Muscle of arm (tissue), 12 donors: ENCODE measurements around the gene CASK. TPM values are rescaled to one million over a fixed set of nuclear protein-coding genes. Genes with fewer than 3 reads are reported as not detected.
"Not testable (repeated sequence)": the region's sequence is repeated elsewhere in the genome, so short reads cannot be mapped to it uniquely, and the experiment has no call there.

Experiments used
- DNase-seq: peaks from one replicate; pipeline ENCODE4 v3.0.0-alpha.2; 2013
- polyA plus RNA-seq, 12 donors: library from polyadenylated mRNA; unstranded; fragments of 120-200 nt; gene quantifications; one replicate each; pipeline ENCODE4 v1.2.1, GENCODE V29; 2013; ENCODE audit not compliant: insufficient read length in 12 of 12

The CASK gene
- polyA plus RNA-seq, 12 donors: 20.0 to 47.7 (median 27.4) TPM; not detected in 1

DNA sequence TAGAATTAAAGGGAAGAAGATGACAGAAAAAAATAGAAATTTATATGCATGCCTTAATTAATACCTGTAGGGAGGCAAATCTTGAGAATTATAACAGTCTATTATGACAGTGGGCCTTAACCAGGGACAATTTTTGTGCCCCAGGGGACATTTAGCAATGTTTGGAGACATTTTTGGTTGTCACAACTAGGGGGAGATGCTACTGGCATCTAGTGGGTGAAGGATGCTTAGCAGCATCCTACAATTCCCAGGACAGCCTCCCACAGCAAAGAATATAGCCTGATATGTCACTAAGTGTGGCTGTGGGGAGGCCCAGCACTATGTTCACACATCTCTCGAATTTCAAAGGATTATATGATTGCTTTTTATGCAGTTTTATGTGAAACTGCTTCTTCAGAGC is 188.8 kb downstream of the CASK start:
- DNase-seq: no peak

DNA sequence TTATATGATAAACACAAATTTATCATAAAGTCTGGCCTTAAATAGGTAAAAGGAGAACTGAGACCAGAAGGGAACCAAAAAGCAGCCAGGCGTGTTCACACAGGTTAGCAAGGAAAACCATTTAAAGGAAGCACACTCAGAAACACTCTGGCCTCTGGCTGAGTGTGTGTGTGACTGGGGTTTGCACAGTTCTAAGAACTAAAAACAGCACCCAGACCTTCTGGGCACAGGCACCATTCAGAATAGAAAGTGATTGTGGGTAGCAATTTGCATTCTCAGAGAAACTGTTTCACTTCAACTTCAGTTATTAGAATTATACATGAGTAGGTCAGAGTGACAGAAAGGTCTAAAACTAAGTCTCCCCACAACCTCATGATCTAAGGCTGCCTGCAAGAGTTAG is 189.4 kb downstream of the CASK start:
- no peak for DNase-seq

DNA sequence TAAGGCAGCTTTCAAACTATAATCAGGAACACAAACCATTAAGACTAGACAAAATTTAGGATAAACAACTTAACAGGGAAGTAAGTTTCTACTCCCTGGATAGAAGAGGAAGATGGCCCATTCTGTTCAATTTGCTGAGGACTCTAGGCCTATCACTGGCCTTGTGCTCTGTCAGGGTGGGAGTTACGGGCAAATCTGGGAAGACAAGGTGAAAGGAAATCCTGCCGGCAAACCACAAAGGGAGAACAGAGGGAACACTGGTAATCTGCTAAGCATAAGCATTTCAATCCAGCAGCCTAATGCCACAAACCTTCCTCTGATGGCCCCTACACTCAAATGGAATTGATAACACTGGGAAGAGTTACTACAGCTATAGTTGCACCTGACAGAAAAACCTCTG is 191.1 kb downstream of the CASK start:
- no peak for DNase-seq

DNA sequence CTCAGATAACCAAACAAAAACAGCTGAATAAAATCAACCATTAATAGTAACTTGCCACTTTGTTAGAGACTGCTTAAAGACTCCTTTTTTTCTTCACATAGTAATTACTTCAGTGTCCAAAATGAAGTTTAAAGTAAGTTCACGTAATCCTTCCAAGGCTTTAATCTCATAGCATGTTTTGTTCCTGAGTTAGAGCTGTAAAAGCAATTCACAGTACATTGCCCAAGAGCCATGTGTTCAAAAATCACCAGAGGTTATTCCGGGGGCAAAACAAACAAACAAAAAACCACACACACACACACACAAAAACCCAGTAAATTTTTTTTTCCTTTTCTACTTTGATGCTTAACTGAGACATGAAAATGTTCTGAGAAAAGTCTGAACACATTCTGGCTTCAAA is 193.3 kb downstream of the CASK start:
- DNase-seq: no peak

DNA sequence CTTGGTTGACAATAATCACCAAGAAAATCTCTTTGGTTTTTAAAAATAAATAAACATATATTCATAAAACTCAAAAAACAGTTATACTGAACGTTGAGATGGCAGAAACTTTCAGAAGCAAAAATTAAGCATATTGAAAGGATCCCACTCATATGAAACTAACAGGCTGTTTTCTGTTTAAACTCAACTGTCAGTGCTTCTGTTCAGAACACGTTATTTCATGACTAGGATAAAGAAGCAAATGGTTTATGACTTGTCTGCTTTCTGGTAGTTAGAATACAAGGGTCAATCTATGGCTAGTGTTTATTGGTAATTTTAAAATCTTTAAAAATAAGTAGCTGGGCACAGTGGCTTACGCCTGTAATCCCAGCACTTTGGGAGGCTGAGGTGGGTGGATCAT is 195.2 kb downstream of the CASK start:
- no peak for DNase-seq

DNA sequence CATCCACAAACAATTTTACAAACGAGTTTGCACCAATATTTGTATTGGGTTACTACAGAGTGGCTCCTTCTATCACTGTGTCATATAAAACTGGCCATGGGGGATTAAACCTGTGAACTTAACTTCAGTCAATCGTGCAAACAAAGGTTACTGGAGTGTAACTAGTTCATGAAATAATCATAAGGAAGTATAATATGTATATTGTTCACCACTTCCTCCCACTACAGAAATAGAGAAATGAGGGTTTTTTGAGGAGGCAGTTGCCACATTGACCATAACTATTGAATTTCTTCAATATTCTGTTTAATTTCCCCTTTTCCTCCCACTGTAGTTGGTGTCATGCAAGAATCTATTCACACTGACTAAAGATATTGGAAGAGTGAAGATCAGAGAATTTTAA is 199.5 kb downstream of the CASK start, which contains the start of gene GPR82:
Gene GPR82, plus strand, starts transcription at position 356 of the 400 bp plus-strand sequence. CDS start 2,846 bp downstream, outside the sequence.
- no peak for DNase-seq

DNA sequence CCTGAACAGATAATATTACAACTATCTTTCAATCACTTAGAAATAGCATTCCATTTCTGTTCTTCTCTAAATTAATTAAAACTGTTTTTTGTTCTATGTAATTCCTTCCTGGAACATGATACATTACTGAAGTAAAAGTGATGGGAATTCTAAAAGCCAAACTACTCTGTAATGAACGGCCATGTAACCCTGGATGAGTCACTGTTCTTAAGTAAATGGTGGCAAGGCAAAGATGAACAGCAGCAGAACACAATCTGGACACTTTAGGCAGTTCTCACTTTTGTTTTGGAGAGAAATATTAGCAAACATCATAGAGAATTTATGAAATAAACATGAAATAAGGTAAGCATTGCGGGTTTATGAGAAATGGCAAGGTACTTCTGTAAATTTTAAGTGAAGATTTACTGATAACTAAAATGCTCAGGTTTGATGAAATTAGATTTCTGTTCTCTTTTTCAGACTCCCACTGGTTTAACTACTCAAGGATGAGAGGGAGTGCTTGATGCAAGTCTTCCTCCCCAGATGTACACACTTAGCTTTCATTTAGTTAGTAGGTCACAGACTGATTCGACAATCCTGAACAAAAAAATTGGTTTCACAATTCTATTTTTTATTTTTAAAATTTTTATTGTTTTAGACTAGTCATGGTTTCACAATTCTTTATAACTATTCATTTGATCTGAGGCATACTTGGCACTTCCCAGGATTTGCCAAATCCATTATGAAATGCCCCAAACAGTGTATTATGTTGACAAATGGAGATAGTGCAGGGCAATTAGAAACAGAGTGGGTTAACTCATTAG is 200.3 kb downstream of the CASK start:
- no peak for DNase-seq

DNA sequence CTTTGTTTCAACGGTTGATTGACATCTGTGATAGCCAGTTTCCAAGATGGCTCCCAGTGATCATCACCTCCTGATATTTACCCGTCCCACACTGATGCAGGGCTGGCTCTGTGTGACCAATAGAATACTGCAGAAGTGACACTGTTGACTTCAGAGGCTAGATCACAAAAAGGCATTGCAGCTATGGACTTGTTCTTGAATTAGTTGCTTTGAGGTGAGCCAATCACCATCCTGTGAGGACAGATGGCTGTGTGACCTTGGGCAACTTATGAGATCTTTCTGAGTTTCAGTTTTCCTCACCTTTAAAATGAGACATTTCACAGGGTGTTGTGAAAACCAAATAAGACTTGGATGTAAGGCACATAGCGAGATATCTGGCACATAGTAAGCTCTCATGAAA is 201.1 kb downstream of the CASK start:
- DNase-seq: no peak

DNA sequence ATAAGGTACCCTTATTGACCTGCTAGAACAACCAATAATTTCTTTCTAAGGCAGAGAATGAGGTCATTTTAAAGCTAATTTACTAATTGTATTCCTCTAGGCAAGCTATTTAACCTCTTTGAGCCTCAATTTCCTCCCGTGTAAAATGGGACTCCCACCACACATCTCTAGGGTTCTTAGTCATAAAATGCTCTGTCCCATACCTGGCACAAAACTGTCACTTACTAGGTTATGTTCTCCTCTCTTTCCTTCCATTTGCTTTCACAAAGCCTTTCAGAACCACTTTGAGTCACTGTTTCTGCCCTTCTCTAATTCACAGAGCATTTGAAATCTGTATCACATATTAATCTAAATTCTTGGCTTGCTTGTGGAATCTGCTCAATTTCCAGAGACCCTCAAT is 201.8 kb downstream of the CASK start:
- DNase-seq: no peak

DNA sequence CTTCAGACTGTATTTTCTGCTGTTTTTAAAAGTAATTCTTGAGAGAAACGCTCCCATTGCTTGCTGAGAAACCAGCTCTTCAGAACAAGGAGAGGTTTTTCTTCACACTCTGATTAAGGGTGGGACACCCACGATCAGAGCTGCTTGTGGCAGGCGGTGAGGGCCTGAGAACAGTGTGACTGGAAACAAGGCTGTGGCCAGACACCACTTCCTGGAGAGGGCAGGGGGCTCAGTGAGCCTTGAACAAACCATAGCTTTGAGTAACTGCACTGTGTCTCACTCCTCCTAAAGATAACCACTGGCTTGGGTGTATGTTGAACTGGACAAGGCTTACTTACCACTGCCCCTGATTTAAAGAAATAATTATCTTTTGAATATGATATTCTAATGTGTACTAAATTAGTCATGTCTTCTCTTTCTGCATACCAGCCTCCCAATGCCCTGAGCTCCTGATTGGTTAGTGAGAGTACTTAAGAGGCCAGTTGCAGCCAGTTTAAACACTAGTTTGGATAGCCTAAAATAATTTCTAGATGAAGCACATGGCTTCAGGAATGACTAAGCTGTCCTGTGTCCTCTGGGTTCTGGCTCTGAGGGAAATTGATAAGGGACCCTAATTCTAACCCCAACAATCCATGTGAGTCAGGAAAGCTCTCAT is 203.1 kb downstream of the CASK start:
- DNase-seq: no peak

DNA sequence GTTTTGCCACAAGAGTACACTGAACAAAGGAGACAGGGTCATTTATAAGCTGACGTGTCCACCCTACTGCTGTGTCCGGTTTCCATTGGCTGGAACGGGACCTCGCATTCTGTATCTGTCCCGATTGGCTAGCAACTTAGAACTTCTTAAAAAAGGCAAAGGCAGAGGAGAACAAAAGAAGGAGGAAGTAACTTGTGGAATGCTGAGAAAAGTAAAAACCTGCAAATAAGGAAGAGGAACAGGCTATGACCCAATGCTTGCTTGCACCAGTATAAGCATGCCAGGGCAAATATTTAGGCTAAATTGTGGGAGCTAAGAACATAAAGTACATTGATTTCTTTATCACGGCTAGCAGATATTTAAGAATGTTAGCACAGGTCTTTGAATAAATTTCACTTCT is 203.7 kb downstream of the CASK start:
- DNase-seq: not testable (repeated sequence)

DNA sequence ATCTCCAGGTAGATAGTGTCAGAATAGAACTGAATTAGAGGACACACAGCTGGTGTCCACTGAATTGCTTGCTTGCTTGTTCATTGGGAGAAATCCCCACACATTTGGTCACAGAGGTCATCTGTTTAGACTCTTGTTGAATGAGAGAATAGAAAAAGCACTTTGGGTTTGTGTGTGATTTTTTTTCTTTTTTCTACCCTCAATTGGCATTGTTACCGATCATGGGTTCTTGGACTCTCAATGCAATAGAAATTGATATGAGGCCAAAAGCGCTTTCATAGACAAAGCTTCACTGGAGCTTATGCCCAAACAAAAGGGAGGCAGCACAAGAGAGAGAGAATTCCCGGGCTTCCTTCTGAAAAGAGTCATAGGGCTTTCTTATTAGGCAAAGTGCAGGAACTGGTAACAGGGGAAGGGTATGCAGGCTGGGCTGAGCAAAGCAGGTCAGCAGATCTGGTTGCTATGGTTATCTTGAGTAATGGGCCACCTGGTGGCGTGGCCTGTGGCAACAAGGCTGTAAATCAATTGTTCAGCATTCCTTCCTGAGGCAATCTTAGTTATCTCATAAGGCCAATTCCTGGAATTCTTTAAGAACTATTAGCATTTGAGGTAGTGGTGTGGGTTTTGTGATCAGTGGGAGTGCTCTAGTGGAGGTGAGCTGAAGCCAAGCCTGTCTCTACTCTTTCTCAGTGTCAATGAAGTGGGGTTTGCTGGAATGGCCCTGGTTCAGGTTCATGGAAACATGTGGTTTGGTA is 204.7 kb downstream of the CASK start:
- DNase-seq: no peak

DNA sequence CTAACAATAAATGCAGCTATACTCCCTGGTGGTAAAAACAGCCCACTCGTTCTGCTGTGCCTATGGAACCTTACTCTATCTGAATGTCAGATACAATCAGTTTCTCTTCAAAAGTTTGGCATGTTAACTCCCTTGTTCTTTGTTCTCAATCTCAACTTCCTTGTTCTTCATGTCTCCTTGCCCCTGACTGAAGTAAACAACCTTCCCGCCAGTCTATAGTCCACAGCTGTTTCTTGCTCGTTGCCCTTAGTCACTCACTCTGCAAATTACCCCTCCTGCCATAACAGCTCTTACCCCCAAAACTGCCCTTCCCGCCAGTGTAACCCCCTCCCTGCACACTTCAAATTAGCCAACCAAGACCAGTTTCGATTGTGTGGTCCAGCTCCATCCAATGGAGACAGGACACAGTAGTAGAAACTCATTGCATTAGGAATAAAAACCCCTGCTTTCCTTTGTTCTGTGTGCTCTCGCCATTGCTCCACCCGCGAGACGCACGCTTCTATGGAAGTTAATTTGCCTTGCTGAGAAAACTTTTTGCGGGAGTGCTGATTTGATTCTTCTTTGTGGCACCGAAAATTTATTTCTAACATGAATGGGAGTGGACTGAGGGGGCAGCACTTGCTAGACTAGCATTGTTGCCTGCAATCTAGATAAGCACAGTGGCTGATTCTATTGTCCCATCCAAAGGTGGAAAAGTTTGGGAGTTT is 206.4 kb downstream of the CASK start:
- DNase-seq: no peak

DNA sequence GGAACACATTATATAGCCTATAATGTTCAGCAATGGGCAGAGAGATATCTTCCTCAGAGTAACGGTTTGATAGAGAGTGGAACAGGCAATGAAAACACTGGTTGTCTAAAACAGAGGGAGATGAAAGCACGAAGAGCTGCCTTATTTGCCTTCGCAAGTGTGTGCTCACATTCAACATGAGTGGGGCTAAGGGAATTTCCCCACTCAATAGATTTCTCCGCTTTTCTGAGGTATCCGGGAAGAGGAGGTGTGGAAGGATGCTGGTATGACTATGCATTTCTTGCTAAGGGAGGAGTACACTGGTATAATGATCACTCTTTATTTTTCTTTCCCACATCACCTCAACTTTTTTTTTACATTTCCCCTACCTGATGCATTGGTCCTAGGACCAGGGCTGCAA is 207.1 kb downstream of the CASK start:
- DNase-seq: no peak

DNA sequence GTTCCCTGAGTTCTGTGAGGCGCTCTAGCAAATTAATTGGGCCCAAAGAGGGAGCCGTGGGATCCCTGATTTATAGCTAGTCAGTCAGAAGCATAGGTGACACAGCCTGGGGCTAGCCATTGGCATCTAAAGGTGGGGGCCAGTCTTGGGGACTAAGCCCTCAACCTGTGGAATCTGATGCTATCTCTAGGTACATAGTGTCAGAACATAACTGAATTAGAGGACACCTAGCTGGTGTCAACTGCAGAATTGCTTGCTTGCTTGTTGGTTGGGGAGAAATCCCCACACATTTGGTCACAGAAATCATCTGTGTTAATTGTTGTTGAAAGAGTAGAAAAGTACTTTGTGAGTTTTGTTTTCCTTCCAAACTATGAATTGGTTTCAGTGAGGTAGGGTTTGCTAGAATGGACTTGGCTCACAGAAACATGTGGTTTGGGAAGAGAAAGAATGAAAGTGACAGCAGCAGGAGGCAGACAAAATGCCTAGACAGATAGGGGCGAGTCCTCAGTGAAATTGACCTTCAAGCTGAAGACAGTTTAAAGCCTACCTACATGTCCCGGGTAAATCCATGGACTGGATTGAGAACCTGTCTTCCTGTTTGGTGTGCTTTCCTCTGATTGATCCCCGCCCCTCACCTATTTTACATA is 212.2 kb downstream of the CASK start:
- no peak for DNase-seq

DNA sequence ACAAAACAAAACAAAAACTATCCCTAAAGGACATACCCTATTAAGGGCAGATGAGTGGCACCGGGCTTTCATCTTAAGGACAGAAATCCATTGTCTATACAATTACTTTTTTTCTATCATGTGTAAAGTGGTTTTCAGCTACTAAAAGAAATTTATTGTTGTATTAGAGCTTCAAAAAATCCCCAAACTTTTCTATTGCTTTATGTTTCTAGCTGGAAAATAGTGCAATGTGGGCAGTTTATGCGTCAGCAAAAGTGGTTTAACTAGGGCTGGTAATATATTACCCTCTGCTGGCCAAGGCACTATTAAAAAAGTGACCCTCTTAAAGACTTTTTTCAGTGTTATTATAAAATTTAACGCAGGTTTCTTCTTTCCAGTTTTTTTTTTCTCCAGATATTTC is 214.9 kb downstream of the CASK start:
- DNase-seq: no peak

DNA sequence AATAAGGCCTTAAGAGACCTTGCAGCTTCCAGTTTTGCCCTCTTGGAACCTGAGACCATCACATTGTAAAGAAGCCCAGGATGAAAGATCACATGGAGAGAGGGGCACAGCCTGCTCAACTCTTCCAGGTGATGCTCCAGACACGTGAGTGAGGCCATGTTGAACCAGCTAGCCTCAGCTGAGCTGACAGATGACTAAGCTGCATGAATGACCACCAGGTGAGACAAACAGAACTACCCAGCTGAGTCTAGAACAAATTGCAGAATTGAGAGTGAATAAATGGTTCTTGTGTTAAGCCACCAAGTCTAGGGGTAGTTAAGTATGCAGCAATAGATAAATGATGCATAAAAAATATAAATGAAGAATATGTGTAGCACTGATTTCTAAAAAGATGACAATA is 216.1 kb downstream of the CASK start:
- DNase-seq: no peak

DNA sequence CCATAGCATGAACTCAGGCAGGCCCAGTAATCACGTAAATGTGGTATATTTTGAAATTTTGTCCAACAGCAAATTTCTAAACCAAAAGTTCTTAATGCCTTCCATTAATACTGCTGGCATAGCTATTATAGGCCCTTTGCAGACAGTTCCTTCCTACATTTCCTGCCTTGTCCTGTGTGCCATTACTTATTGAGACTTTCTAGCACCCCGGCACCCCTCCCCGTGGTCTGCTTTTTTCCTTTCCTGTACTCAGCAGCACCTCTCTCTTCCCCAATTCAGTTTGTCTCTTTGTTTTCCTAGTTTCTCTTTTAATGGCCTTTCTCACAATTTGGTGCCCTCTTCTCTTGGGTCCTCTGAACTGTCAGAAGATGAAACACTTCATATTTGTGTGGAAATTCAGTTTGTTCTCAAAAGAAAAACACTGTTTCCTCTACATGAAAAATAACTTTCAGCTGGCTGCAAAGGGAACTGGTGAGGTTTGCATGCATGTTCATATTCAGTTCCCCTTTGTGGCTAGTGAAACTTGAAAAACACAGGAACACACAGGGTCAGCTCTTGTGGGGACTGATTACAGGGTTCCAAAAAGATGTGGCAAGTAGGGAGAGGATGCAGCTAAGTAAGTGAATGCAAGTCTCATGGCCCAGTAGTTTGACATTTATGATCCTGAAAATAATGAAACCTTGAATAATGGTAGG is 217.5 kb downstream of the CASK start:
- no peak for DNase-seq

DNA sequence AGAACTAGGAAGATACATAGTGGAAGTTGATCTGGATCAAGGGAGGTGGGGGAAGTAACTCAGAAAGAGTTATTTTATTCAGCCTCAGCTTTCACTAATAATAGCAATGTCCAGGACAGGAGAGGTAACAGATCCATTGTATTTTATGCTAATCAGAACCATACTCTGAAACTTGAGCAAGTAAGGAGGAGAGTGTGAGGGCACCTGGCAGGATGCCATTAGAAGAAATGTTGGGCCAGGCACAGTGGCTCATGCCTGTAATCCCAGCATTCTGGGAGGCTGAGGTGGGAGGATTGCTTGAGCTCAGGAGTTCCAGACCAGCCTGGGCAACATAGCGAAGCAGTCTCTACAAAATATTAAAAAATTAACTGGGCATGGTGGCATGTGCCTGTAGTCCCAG is 218.3 kb downstream of the CASK start:
- DNase-seq: no peak

DNA sequence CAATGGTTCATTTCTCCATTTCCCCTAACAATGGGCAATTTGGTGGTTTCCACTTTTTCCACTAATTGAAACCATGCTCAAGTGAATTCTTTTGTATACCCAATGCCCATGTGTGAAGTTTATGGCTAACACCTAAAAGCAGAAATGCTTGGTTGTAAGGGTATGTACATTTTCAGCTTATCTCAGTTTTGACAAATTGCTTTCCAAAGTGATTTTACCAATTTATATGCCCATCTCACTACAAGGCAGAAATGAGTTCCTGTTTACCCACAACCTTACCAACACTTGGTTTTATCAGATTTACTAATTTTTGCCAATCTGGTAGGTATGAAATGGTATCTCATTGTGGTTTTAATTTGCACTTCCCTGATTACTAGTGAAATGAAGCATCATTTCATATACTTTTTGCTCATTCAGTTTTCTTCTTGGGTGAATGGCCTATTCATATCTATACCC is 219.8 kb downstream of the CASK start:
- no peak for DNase-seq

DNA sequence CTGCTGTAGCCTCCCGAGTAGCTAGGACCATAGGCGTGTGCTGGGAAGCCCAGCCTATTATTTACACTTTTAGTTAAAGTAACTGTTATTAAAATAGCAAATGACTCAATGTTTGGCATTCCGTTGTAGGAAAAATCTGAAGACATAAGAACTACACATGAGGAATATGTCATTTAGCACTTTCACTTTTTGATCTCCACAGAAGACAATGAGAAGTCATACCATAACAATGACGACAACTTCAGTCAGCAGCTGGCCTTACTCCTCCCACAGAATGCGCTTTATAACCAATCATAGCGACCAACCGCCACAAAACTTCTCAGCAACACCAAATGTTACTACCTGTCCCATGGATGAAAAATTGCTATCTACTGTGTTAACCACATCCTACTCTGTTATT is 227.9 kb downstream of the CASK start:
- DNase-seq: no peak
